Neural cell (in vitro differentiated cells): ENCODE results near the gene PDK2. TPM values are rescaled to one million over a fixed set of nuclear protein-coding genes. Genes with fewer than 3 reads are reported as not detected.

Experiments
- H2AFZ ChIP-seq: fragments of 200-600, 300-800 bp; sonication (generic), shearing (Covaris generic); 2 replicates; pipeline ENCODE4 v1.6.0; 2014; ENCODE audit warnings: low read depth, mild to moderate bottlenecking, antibody characterized with exemption, low read length, moderate library complexity
- H3F3A ChIP-seq: fragments of 200-600 bp; shearing (Covaris generic); 2 replicates; pipeline ENCODE4 v1.6.1; 2016; ENCODE audit warnings: mild to moderate bottlenecking, moderate library complexity, mixed read lengths, antibody characterized with exemption, low read length; ENCODE audit not compliant: insufficient read depth, poor library complexity, severe bottlenecking
- H3K27ac ChIP-seq: fragments of 200-600, 300-800 bp; sonication (generic), shearing (Covaris generic); 2 replicates; pipeline ENCODE4 v1.5.1; 2014; ENCODE audit warnings: mild to moderate bottlenecking, low read length, moderate library complexity
- H3K27me3 ChIP-seq: fragments of 300-800, 200-600 bp; sonication (generic), shearing (Covaris generic); 2 replicates; pipeline ENCODE4 v1.6.0; 2014; ENCODE audit warnings: mild to moderate bottlenecking, low read depth, low read length, moderate library complexity; ENCODE audit not compliant: insufficient read depth
- H3K36me3 ChIP-seq: fragments of 300-800, 200-600 bp; sonication (generic), shearing (Covaris generic); 2 replicates; pipeline ENCODE4 v1.5.1; 2014; ENCODE audit warnings: mild to moderate bottlenecking, antibody characterized with exemption, low read length, moderate library complexity; ENCODE audit not compliant: insufficient read depth
- H3K4me2 ChIP-seq: fragments of 300-800, 200-600 bp; sonication (generic), shearing (Covaris generic); 2 replicates; pipeline ENCODE4 v1.6.0; 2014; ENCODE audit warnings: mild to moderate bottlenecking, low read length
- H3K4me3 ChIP-seq: fragments of 300-800, 200-600 bp; sonication (generic), shearing (Covaris generic); 2 replicates; pipeline ENCODE4 v1.5.1; 2014; ENCODE audit warnings: mild to moderate bottlenecking, low read length, moderate library complexity
- H3K79me2 ChIP-seq: fragments of 200-600 bp; shearing (Covaris generic); replicated peaks from 2 replicates; pipeline ENCODE4 v1.6.0; 2014; ENCODE audit warnings: mild to moderate bottlenecking, low read length, moderate library complexity; ENCODE audit not compliant: insufficient read depth
- H3K9ac ChIP-seq: fragments of 300-800, 200-600 bp; sonication (generic), shearing (Covaris generic); 2 replicates; pipeline ENCODE4 v1.6.1; 2016; ENCODE audit warnings: mild to moderate bottlenecking, low read length, mixed read lengths
- H3K9me2 ChIP-seq: fragments of 200-600 bp; shearing (Covaris generic); 2 replicates; pipeline ENCODE4 v1.6.1; 2016; ENCODE audit warnings: mild to moderate bottlenecking, low read length, mixed read lengths; ENCODE audit not compliant: insufficient read depth
- H3K9me3 ChIP-seq: fragments of 200-600, 300-800 bp; sonication (generic), shearing (Covaris generic); 2 replicates; pipeline ENCODE4 v1.6.1; 2016; ENCODE audit warnings: mild to moderate bottlenecking, mixed run types, low read length, moderate library complexity, mixed read lengths
- H4K20me1 ChIP-seq: fragments of 200-600 bp; shearing (Covaris generic); 2 replicates; pipeline ENCODE4 v1.6.1; 2016; ENCODE audit warnings: mild to moderate bottlenecking, mixed run types; ENCODE audit not compliant: insufficient read depth
- CTCF ChIP-seq: fragments of 450-650 bp; IDR thresholded peaks from 2 replicates; pipeline ENCODE4 v1.5.1; 2014; ENCODE audit warnings: antibody characterized with exemption, mild to moderate bottlenecking, moderate library complexity; ENCODE audit not compliant: poor library complexity, severe bottlenecking
- EP300 ChIP-seq: fragments of 450-650 bp; conservative IDR thresholded peaks from 2 replicates; pipeline ENCODE4 v1.6.1; 2014; ENCODE audit warnings: antibody characterized with exemption, mild to moderate bottlenecking, moderate library complexity; ENCODE audit not compliant: poor library complexity, severe bottlenecking
- EZH2 ChIP-seq: fragments of 200-600, 300-800 bp; shearing (Covaris generic), sonication (generic); IDR thresholded peaks from 2 replicates; pipeline ENCODE4 v1.6.1; 2014; ENCODE audit warnings: antibody characterized with exemption, low read length, borderline replicate concordance, mild to moderate bottlenecking; ENCODE audit not compliant: insufficient read depth, poor library complexity, severe bottlenecking
- MXI1 ChIP-seq: fragments of 450-650 bp; conservative IDR thresholded peaks from 2 replicates; pipeline ENCODE4 v1.6.1; 2014; ENCODE audit warnings: antibody characterized with exemption, mild to moderate bottlenecking; ENCODE audit not compliant: poor library complexity, severe bottlenecking
- POLR2AphosphoS5 ChIP-seq: IDR thresholded peaks from 2 replicates; pipeline ENCODE4 v1.6.1; 2012
- RAD21 ChIP-seq: fragments of 450-650 bp; conservative IDR thresholded peaks from 2 replicates; pipeline ENCODE4 v1.6.1; 2014; ENCODE audit warnings: antibody characterized with exemption, mild to moderate bottlenecking, moderate library complexity
- REST ChIP-seq: IDR thresholded peaks from 2 replicates; pipeline ENCODE4 v1.6.1; 2012; ENCODE audit warnings: borderline replicate concordance
- SMC3 ChIP-seq: fragments of 450-650 bp; conservative IDR thresholded peaks from 2 replicates; pipeline ENCODE4 v1.6.1; 2014; ENCODE audit warnings: antibody characterized with exemption, mild to moderate bottlenecking, moderate library complexity; ENCODE audit not compliant: poor library complexity
- TAF1 ChIP-seq: IDR thresholded peaks from 2 replicates; pipeline ENCODE4 v1.6.1; 2012; ENCODE audit warnings: low read depth
- polyA plus RNA-seq: library from polyadenylated mRNA; depleted of rRNA; stranded (reverse); fragments of >200 nt; gene quantifications from 2 replicates; pipeline ENCODE4 v1.2.3, GENCODE V29; 2014

PDK2 gene
- polyA plus RNA-seq, 1 donor from 2014 or later, result 36.2 TPM

GRCh38 chr17:50072925-50073324 is 22.2 kb upstream of the PDK2 start:
- no peak overlapping the region for H3K27ac ChIP-seq
- no peaks in the 10 kb centered on the region for H3F3A ChIP-seq
- H3K9me3 ChIP-seq, result no peaks in the 10 kb centered on the region
- H3K4me2 ChIP-seq, result no peak overlapping the region
- peaks cover 4% of the 10 kb centered on the region for H3K36me3 ChIP-seq
- TF ChIP-seq RAD21 (no peak), EP300 (no peak), REST (no peak), SMC3 (no peak), EZH2 (no peak), POLR2AphosphoS5 (no peak), CTCF (no peak), TAF1 (no peak), MXI1 (no peak)
- H3K4me3 ChIP-seq, result no peak overlapping the region
- no peaks in the 10 kb centered on the region for H3K79me2 ChIP-seq
- H4K20me1 ChIP-seq, result no peaks in the 10 kb centered on the region
- no peaks in the 10 kb centered on the region for H3K27me3 ChIP-seq
- H3K9me2 ChIP-seq, result no peaks in the 10 kb centered on the region
- H3K9ac ChIP-seq, result no peak overlapping the region
- H2AFZ ChIP-seq, result no peak overlapping the region

- Histone ChIP-seq H3K9me2 (no peaks in the 10 kb centered on the region), H3K27ac (no peak overlapping the region), H3F3A (no peaks in the 10 kb centered on the region), H3K9me3 (no peaks in the 10 kb centered on the region), H3K9ac (no peak overlapping the region), H3K4me3 (no peak overlapping the region), H4K20me1 (no peaks in the 10 kb centered on the region), H3K79me2 (no peaks in the 10 kb centered on the region), H3K36me3 (no peaks in the 10 kb centered on the region), H3K27me3 (no peaks in the 10 kb centered on the region), H3K4me2 (no peak overlapping the region), H2AFZ (no peak overlapping the region)
- TF ChIP-seq MXI1, result no peak
- no peak for TF ChIP-seq EZH2
- no peak for TF ChIP-seq CTCF
- TF ChIP-seq TAF1, result no peak
Observed at GRCh38 chr17:50074227-50074626, 20.9 kb upstream of the PDK2 start.
